Endothelial cell (in vitro differentiated cells): ENCODE measurements around the gene TSHZ3. TPM values are rescaled to one million over a fixed set of nuclear protein-coding genes. Genes with fewer than 3 reads are reported as not detected.

Experiments
- DNase-seq: peaks from one replicate; pipeline ENCODE4 v3.0.0; 2021; ENCODE audit warnings: low spot score
- H3K27ac Mint-ChIP-seq: one replicate; pipeline ENCODE4 v1.8.0; 2021; ENCODE audit warnings: mixed read lengths, inconsistent platforms; ENCODE audit not compliant: unreplicated experiment
- H3K27me3 Mint-ChIP-seq: one replicate; pipeline ENCODE4 v1.8.0; 2021; ENCODE audit warnings: mild to moderate bottlenecking, moderate library complexity, mixed read lengths, inconsistent platforms; ENCODE audit not compliant: unreplicated experiment
- H3K36me3 Mint-ChIP-seq: one replicate; pipeline ENCODE4 v1.8.0; 2021; ENCODE audit warnings: mild to moderate bottlenecking, low read depth, mixed read lengths, inconsistent platforms; ENCODE audit not compliant: unreplicated experiment
- H3K4me1 Mint-ChIP-seq: one replicate; pipeline ENCODE4 v1.8.0; 2021; ENCODE audit warnings: mild to moderate bottlenecking, mixed read lengths, inconsistent platforms; ENCODE audit not compliant: unreplicated experiment
- H3K4me3 Mint-ChIP-seq: one replicate; pipeline ENCODE4 v1.8.0; 2021; ENCODE audit warnings: mild to moderate bottlenecking, mixed read lengths, inconsistent platforms; ENCODE audit not compliant: unreplicated experiment
- H3K9me3 Mint-ChIP-seq: one replicate; pipeline ENCODE4 v1.8.0; 2021; ENCODE audit warnings: mixed read lengths, inconsistent platforms; ENCODE audit not compliant: unreplicated experiment
- CTCF ChIP-seq: fragments of 200-600 bp; sonication (generic); IDR thresholded peaks from one replicate; pipeline ENCODE4 v1.5.0; 2021; ENCODE audit warnings: antibody characterized with exemption; ENCODE audit not compliant: unreplicated experiment
- total RNA-seq: library from RNA; stranded (reverse); fragmentation: NEBNext Ultra II Directional; extraction: Animal tissue kit (Norgen Biotek cat#: 25700); gene quantifications from one replicate; pipeline ENCODE4 v1.2.1, GENCODE V29; 2021; ENCODE audit not compliant: unreplicated experiment

TSHZ3 gene
- total RNA-seq, 1 donor from 2014 or later: 12.3 TPM

- Mint-ChIP-seq H3K9me3 (no peaks in the 10 kb centered on the region), H3K4me3 (no peak overlapping the region), H3K27ac (no peak overlapping the region), H3K4me1 (peaks cover 3% of the 10 kb centered on the region), H3K27me3 (peaks cover 4% of the 10 kb centered on the region), H3K36me3 (no peaks in the 10 kb centered on the region)
- DNase-seq: no peak
- no peak for TF ChIP-seq CTCF
These were observed 58.2 kb downstream of the TSHZ3 start for GRCh38 chr19:31290931-31291590.

GRCh38 chr19:31289976-31290375 lies 59.3 kb downstream of the TSHZ3 start:
- H3K4me3 Mint-ChIP-seq: no peak overlapping the region
- no peak overlapping the region for H3K27ac Mint-ChIP-seq
- no peaks in the 10 kb centered on the region for H3K9me3 Mint-ChIP-seq
- H3K4me1 Mint-ChIP-seq: peaks cover 3% of the 10 kb centered on the region
- H3K36me3 Mint-ChIP-seq: no peaks in the 10 kb centered on the region
- peaks cover 4% of the 10 kb centered on the region for H3K27me3 Mint-ChIP-seq
- no peak for TF ChIP-seq CTCF
- no peak for DNase-seq

- no peak overlapping the region for H3K4me3 Mint-ChIP-seq
- peaks cover 4% of the 10 kb centered on the region for H3K27me3 Mint-ChIP-seq
- H3K4me1 Mint-ChIP-seq: peaks cover 3% of the 10 kb centered on the region
- H3K27ac Mint-ChIP-seq: no peak overlapping the region
- no peaks in the 10 kb centered on the region for H3K9me3 Mint-ChIP-seq
- DNase-seq: no peak
- no peaks in the 10 kb centered on the region for H3K36me3 Mint-ChIP-seq
- no peak for TF ChIP-seq CTCF
These were observed 59.8 kb downstream of the TSHZ3 start for GRCh38 chr19:31289381-31289880.

- Mint-ChIP-seq H3K36me3 (no peaks in the 10 kb centered on the region), H3K27me3 (peaks cover 4% of the 10 kb centered on the region)
- TF ChIP-seq CTCF: no peak
These were observed 62.7 kb downstream of the TSHZ3 start for GRCh38 chr19:31286491-31286890.

GRCh38 chr19:31285744-31286143 lies 63.5 kb downstream of the TSHZ3 start:
- no peak for TF ChIP-seq CTCF
- no peaks in the 10 kb centered on the region for H3K36me3 Mint-ChIP-seq
- no peak overlapping the region for H3K4me3 Mint-ChIP-seq
- no peak for DNase-seq
- H3K27ac Mint-ChIP-seq: no peak overlapping the region
- peaks cover 4% of the 10 kb centered on the region for H3K27me3 Mint-ChIP-seq
- H3K4me1 Mint-ChIP-seq: peaks cover 3% of the 10 kb centered on the region
- H3K9me3 Mint-ChIP-seq: no peaks in the 10 kb centered on the region

More at GRCh38 chr19:31286491-31286890, 62.7 kb downstream of the TSHZ3 start:
- peaks cover 3% of the 10 kb centered on the region for H3K4me1 Mint-ChIP-seq
- no peak overlapping the region for H3K4me3 Mint-ChIP-seq
- no peak for DNase-seq
- H3K9me3 Mint-ChIP-seq: no peaks in the 10 kb centered on the region
- no peak overlapping the region for H3K27ac Mint-ChIP-seq
